Right lobe of liver (tissue), 6 donors: Measurements from ENCODE around the gene COX15. TPM values are rescaled to one million over a fixed set of nuclear protein-coding genes. Genes with fewer than 3 reads are reported as not detected.

Experiments used
- ATAC-seq, 4 donors: fragments of 200-7000 bp; cut with Tn5 transposase; one replicate each; pipeline ENCODE4 v1.9.1; 2020; ENCODE audit warnings: mild to moderate bottlenecking in 4 of 4, moderate library complexity in 4 of 4
- DNase-seq, 3 donors: peaks; one replicate each; pipeline ENCODE4 v3.0.0-alpha.2; 2020
- H3K27ac ChIP-seq, 3 donors: fragments of 200-600 bp; one replicate each; pipeline ENCODE4 v1.8.0; 2022
- H3K27me3 ChIP-seq, 2 donors: fragments of 200-600 bp; one replicate each; pipeline ENCODE4 v1.8.0; 2022
- H3K36me3 ChIP-seq, 4 donors: fragments of 200-600 bp; sonication (generic) in 1 of 4; one replicate each; pipeline versions ENCODE4 v1.5.1 to v1.8.0; 2017 to 2022; ENCODE audit warnings: control low read depth in 1 of 4
- H3K4me1 ChIP-seq, 4 donors: fragments of 200-600 bp; sonication (generic) in 1 of 4; one replicate each; pipeline versions ENCODE4 v1.5.1 to v1.8.0; 2017 to 2022; ENCODE audit warnings: control low read depth in 1 of 4
- H3K4me3 ChIP-seq, 3 donors: fragments of 200-600 bp; one replicate each; pipeline ENCODE4 v1.8.0; 2022
- H3K9me3 ChIP-seq, 4 donors: fragments of 200-600 bp; sonication (generic) in 1 of 4; one replicate each; pipeline versions ENCODE4 v1.5.1 to v1.8.0; 2017 to 2022; ENCODE audit warnings: control low read depth in 1 of 4
- POLR2A ChIP-seq: fragments of 450-650 bp; IDR thresholded peaks from one replicate; pipeline ENCODE4 v1.6.1; 2017; ENCODE audit warnings: antibody characterized with exemption, mild to moderate bottlenecking
- WGBS: methylation state at CpG from one replicate; pipeline ENCODE4 v1.1.6; 2018; ENCODE audit warnings: low coverage, low lambda C conversion rate; ENCODE audit not compliant: insufficient coverage; ENCODE audit errors: missing lambda C conversion rate; 5-methylcytosine and 5-hydroxymethylcytosine counted together
- intact Hi-C, 2 donors: fragments of 100-400 bp; cut with DNase I; formaldehyde crosslinking; loops; one replicate each; pipeline versions ENCODE4 v1.11.2 to v1.14.1; 2022
- total RNA-seq, 6 experiments: library from RNA; depleted of rRNA in 2 of 6; stranded (reverse); fragments of >200 nt in 2 of 6; fragmentation: NEBNext Ultra II Directional in 3 of 6; extraction: Animal tissue kit (Norgen Biotek cat#: 25700) in 3 of 6; gene quantifications; one replicate each; pipeline versions ENCODE4 v1.1.0 to v1.2.4, GENCODE V29; 2016 to 2023
- TF ChIP-seq, protein P1 (sequence below), 4 donors: fragments of 200-600 bp in 3 of 4; fragments of 450-650 bp in 1 of 4; IDR thresholded peaks; one replicate each; pipeline versions ENCODE4 v1.5.1 to v1.8.0; 2016 to 2022; ENCODE audit warnings: antibody characterized with exemption in 4 of 4, mild to moderate bottlenecking in 2 of 4
- donor health status: DM: no; HTN: yes; CAD: no.
- donor health status: DM: no; HTN: no; CAD: no.
- donor health status: DM: no; HTN: no; CAD: no.
- donor health status: DM: no; HTN: yes; CAD: no.
- donor health status: DM: no; HTN: yes; CAD: no.

Gene COX15
- total RNA-seq, 6 experiments from 2014 or later: 22.4 to 29.0 (median 23.4) TPM

DNA sequence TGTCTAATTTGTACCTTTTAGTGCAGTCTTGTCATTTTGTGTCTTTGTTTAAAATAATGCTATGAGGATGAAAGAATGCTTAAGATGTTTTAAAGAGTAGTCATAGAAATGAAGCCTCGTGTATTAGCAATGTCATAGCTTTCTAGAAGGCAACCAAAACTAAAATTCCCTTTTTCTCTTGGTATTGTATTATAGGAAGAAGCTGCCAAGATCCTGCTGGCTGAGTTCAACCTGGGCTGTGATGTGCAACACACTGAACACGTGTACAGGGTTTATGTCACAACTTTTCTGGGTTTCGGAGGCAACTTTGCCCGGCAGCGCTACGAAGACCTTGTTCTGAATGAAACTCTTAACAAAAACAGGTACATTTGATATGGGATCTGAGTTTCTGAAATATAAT is 36.2 kb downstream of the COX15 start:
- TF ChIP-seq POLR2A: no peak
- TF ChIP-seq, protein P1, sequence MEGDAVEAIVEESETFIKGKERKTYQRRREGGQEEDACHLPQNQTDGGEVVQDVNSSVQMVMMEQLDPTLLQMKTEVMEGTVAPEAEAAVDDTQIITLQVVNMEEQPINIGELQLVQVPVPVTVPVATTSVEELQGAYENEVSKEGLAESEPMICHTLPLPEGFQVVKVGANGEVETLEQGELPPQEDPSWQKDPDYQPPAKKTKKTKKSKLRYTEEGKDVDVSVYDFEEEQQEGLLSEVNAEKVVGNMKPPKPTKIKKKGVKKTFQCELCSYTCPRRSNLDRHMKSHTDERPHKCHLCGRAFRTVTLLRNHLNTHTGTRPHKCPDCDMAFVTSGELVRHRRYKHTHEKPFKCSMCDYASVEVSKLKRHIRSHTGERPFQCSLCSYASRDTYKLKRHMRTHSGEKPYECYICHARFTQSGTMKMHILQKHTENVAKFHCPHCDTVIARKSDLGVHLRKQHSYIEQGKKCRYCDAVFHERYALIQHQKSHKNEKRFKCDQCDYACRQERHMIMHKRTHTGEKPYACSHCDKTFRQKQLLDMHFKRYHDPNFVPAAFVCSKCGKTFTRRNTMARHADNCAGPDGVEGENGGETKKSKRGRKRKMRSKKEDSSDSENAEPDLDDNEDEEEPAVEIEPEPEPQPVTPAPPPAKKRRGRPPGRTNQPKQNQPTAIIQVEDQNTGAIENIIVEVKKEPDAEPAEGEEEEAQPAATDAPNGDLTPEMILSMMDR (IDR thresholded peaks at IDR 0.05): no peak
- 9% methylated on average over 6 of the region's 6 CpGs for WGBS
- Histone ChIP-seq H3K36me3 (peaks cover 0 to 27% (median 15%) of the 10 kb centered on the region in 4 donors), H3K9me3 (no peaks in the 10 kb centered on the region), H3K27ac (peak overlapping the region; percentile 17 to 57 (median 25)), H3K4me3 (no peak overlapping the region), H3K27me3 (no peaks in the 10 kb centered on the region), H3K4me1 (peaks cover 0 to 7% (median 2%) of the 10 kb centered on the region in 4 donors)
- DNase-seq (peak in 2 of 3 donors; percentile 38 to 80), ATAC-seq (peak; percentile 75 to 89 (median 82))
- intact Hi-C loops: loop anchor here in 1 of 2 donors (10.0 kb wide), 1 partner anchor 71 kb away; the partner anchor contains the start of gene SLC25A28

GRCh38 chr10:99693933-99694583 is 37.9 kb downstream of the COX15 start:
- Histone ChIP-seq H3K36me3 (peaks cover under 1 to 32% (median 15%) of the 10 kb centered on the region in 4 donors), H3K27me3 (no peaks in the 10 kb centered on the region), H3K9me3 (no peaks in the 10 kb centered on the region), H3K4me1 (peaks cover 0 to 6% (median 2%) of the 10 kb centered on the region in 4 donors), H3K4me3 (no peak overlapping the region), H3K27ac (no peak overlapping the region)
- TF ChIP-seq POLR2A: no peak
- TF ChIP-seq, protein P1 (IDR thresholded peaks at IDR 0.05): no peak
- WGBS: 94% methylated on average over 3 of the region's 3 CpGs
- DNase-seq (no peak), ATAC-seq (no peak)
- intact Hi-C loops: loop anchor here in 1 of 2 donors (10.0 kb wide), 1 partner anchor 69 kb away; the partner anchor contains the start of gene SLC25A28

DNA sequence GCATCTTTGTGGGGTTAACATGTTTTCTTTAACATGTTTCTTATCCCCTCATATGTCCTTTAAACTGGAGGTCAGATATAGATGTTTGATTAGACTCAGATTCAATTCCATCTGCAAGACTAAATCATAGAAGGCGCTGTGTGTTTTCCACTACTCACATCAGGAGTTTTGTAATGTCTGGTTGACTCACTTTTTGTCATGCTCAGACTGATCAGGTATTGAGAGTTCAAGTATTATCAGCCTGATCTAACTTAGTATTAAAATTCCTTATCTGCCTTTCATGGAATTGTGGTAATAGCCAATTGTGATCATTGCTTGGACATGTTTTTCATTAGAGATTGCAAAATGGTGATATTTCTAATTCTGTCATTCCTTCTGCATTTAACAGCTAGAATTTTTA is 42.5 kb downstream of the COX15 start:
- WGBS: no CpG with 5 or more reads among the region's 1 CpG
- TF ChIP-seq, protein P1 (IDR thresholded peaks at IDR 0.05): no peak
- TF ChIP-seq POLR2A: no peak
- H3K9me3 ChIP-seq: no peaks in the 10 kb centered on the region
- H3K36me3 ChIP-seq: peaks cover 4 to 27% (median 10%) of the 10 kb centered on the region in 4 donors
- H3K4me3 ChIP-seq: no peak overlapping the region
- DNase-seq (no peak), ATAC-seq (peak in 1 of 4 donors; percentile 57)
- intact Hi-C loops: no loop called here
- no peak overlapping the region for H3K27ac ChIP-seq
- H3K27me3 ChIP-seq: no peaks in the 10 kb centered on the region
- H3K4me1 ChIP-seq: no peaks in the 10 kb centered on the region

DNA sequence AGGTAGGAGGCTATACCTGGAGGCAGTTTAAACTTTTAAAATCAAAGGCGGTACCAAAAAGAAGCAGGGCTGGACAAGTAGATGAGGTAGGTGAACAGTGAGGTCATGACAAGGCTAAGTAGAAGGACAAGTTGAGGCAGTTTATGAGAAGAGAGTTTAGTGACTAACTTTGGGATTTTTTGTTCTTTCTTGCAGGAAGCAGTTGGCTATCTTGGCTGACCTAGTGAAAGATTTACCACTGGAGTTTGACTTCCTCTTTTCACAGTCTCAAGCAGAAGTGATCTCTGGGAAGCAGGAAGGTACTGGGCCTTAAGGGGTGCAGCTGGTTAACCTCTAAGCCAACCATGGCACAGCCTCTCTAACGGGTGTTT is 46.3 kb downstream of the COX15 start:
- H3K4me3 ChIP-seq: no peak overlapping the region
- H3K27me3 ChIP-seq: no peaks in the 10 kb centered on the region
- ATAC-seq: peak; percentile 20 to 59 (median 40)
- WGBS: 58% methylated on average over 2 of the region's 2 CpGs
- no peak overlapping the region for H3K27ac ChIP-seq
- DNase-seq: no peak
- no peak for TF ChIP-seq POLR2A
- TF ChIP-seq, protein P1 (IDR thresholded peaks at IDR 0.05): no peak
- H3K9me3 ChIP-seq: no peaks in the 10 kb centered on the region
- peaks cover 0 to 13% (median 4%) of the 10 kb centered on the region in 4 donors for H3K36me3 ChIP-seq
- peaks cover 0 to 19% (median 3%) of the 10 kb centered on the region in 4 donors for H3K4me1 ChIP-seq
- intact Hi-C loops: no loop called here
